Right atrium auricular region (tissue), 2 donors: ENCODE data around the gene MSMO1. TPM values are rescaled to one million over a fixed set of nuclear protein-coding genes. Genes with fewer than 3 reads are reported as not detected.

Experiments
- microRNA counts, 2 donors: library from miRNA; unstranded; fragments of <30 nt; microRNA quantifications; one replicate each; lab custom pipeline; 2016 to 2017
- microRNA-seq, 2 donors: library from miRNA; unstranded; fragments of <30 nt; microRNA quantifications; one replicate each; pipeline ENCODE4, GENCODE V29; 2016 to 2017; ENCODE audit warnings: borderline number of aligned reads in 2 of 2, borderline replicate concordance in 1 of 2
- total RNA-seq, 2 donors: library from RNA; depleted of rRNA; stranded (reverse); fragments of >200 nt; gene quantifications; one replicate each; pipeline ENCODE4 v1.1.0, GENCODE V29; 2016

Gene MSMO1
- total RNA-seq, 2 donors from 2014 or later: 11.3 to 20.3 TPM

MicroRNAs encoded within 50 kb of the gene (microRNA counts, 767-probe panel; counts per million panel counts)
- 0 to 2,038 counts per million in 2 donors for microRNA hsa-miR-578 (lab: Ali Mortazavi, UCI)

Small RNAs within 50 kb of the gene (microRNA-seq; reads per million reads assigned to microRNA genes)
- gene MIR578: 0 reads per million in 2 donors

Other genes starting within 250 kb of the MSMO1 start
- 10 to 100 TPM; 13.6 to 14.6 TPM for gene TMEM192, start 214.8 kb upstream of the MSMO1 start, total RNA-seq
- 1 to 10 TPM; 7.6 to 9.0 TPM for gene KLHL2, start 120.1 kb upstream of the MSMO1 start, total RNA-seq
- 10 to 100 TPM; 56.8 to 93.6 TPM for gene CPE, start 51.3 kb downstream of the MSMO1 start, total RNA-seq